ENCODE results near the gene CD300C.
"Not testable (repeated sequence)": the region's sequence is repeated elsewhere in the genome, so short reads cannot be mapped to it uniquely, and the experiment has no call there.

CD300C gene

GRCh38 chr17:74508156-74508555 lies 37.8 kb downstream of the CD300C start:
- no peak for DNase-seq

- not testable (repeated sequence) for DNase-seq
These were observed 42.0 kb downstream of the CD300C start for GRCh38 chr17:74503949-74504348.

GRCh38 chr17:74502861-74503260 lies 43.1 kb downstream of the CD300C start:
- DNase-seq, result no peak

- peak; percentile 20 for DNase-seq
These were observed 45.9 kb downstream of the CD300C start for GRCh38 chr17:74499992-74500391.

GRCh38 chr17:74497471-74497870 lies 48.4 kb downstream of the CD300C start:
- DNase-seq, result peak; percentile 13

DNA sequence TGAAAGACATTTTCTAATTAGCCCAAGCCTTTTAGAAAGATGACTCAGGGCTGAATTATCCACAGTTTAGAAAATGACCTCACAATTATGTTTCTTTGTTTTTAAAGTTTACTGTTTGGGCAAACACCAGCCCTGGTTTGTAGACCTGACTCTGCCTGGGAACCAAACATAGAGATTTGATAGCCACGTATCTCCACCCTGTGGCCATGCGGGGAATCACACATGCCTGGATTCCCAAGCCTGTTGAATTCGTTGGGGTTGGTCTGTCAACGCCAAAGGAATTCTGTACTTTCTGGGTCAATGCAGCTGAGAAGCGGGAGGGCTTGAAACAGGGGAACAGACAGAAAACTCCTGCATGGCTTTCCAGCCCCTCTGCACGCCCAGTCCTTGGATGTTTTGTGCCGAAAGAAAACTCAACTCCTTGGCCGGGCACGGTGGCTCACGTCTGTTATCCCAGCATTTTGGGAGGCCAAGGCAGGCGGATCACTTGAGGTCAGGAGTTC lies 52.5 kb downstream of the CD300C start:
- DNase-seq, result peak; percentile 79

DNA sequence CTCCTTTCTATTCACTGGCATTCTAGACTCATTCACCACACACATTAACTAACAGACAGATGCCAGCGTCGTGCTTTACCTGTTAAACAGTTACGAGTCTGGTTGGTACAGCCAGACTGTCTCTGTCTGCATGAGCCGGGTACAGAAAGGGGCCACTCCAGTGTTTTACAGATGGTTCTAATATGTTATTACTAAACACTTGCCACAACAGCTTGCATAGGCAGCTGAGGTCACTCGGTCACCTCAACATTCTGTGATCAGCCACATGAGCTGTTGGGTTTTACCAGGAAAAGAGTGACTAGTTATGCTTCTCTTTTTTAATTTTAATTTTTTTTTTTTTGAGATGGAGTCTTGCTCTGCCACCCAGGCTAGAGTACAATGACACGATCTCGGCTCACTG lies 54.3 kb downstream of the CD300C start:
- peak; percentile 39 for DNase-seq
